BLaER1 treated with 17β-estradiol and CSF1 and Interleukin-3, amounts not matched to agents 10 nM and 100 nM (cell line): Measurements from ENCODE around the gene BRCA2.

ENCODE experiments used
- H3K27ac ChIP-seq, 11 experiments: shearing (Covaris generic); formaldehyde crosslinking; 2 replicates each; pipeline ENCODE4 v1.8.1; 2022
- H3K27me3 ChIP-seq, 11 experiments: shearing (Covaris generic); formaldehyde crosslinking; 2 replicates each; pipeline ENCODE4 v1.8.1; 2022
- H3K36me3 ChIP-seq, 11 experiments: shearing (Covaris generic); formaldehyde crosslinking; 2 replicates each; pipeline ENCODE4 v1.8.1; 2022
- H3K4me1 ChIP-seq, 10 experiments: shearing (Covaris generic); formaldehyde crosslinking; 2 replicates each; pipeline ENCODE4 v1.8.1; 2022
- H3K4me2 ChIP-seq, 11 experiments: shearing (Covaris generic); formaldehyde crosslinking; 2 replicates each; pipeline ENCODE4 v1.8.1; 2022
- H3K4me3 ChIP-seq, 10 experiments: shearing (Covaris generic); formaldehyde crosslinking; 2 replicates each; pipeline ENCODE4 v1.8.1; 2022
- H3K9ac ChIP-seq, 11 experiments: shearing (Covaris generic); formaldehyde crosslinking; 2 replicates each; pipeline ENCODE4 v1.8.1; 2022
- H3K9me3 ChIP-seq, 11 experiments: shearing (Covaris generic); formaldehyde crosslinking; replicated peaks in 1 of 11; 2 replicates each; pipeline ENCODE4 v1.8.1; 2022
- H4K20me1 ChIP-seq, 11 experiments: shearing (Covaris generic); formaldehyde crosslinking; 2 replicates each; pipeline ENCODE4 v1.8.1; 2022
- Cebpa-rat ChIP-seq, 11 experiments: shearing (Covaris generic); IDR thresholded peaks; 2 replicates each; pipeline ENCODE4 v1.8.1; 2022

Gene BRCA2

DNA sequence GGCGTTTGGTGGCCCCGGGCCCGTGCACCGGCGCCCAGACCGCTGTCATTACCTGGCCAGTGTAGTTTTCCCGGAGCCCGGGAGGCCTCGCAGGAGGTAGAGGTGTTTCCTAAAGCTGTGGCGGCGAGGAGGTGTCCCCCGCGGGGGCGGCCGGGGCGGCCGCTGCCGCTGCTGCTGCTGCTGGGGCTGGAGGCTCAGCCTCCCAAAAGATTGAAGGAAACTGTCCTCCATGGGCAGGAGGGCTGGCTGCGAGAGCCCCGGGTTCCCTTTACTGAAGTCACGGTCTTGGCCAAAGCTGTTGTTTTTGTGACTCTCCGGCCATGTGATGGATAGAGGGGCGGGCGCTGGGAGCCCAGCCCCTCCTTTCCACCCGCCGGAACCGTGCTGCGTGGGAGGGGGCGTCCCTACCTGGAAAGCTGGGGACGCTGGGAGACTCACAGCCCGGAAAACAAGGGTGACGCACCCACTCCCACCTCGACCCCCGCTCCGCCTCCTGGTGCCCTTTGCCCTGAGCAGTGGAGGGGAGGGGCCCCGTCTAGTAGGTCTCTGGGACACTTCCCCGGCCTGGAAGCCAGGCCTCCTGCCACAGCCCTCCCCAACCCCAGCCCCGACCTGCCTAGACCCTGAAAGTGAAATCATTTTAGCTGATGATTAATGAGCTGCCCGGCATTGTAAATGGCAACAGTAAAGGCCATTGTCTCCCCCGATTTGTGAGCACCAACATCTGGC lies 112.7 kb downstream of the BRCA2 start, which contains the start of gene N4BP2L1:
Gene N4BP2L1 (minus strand): TSS at position 279 of the 729 bp plus-strand sequence. CDS start 48 bp downstream, at position 231.
- peaks cover 43 to 55% (median 51%) of the 10 kb centered on the region in 10 experiments for H3K4me1 ChIP-seq
- peak within 1 kb of the TSS; percentile 76 to 97 (median 93) for H3K4me2 ChIP-seq
- peak within 1 kb of the TSS; percentile 75 to 94 (median 86) for H3K4me3 ChIP-seq
- peaks cover 0 to 14% (median 10%) of the 10 kb centered on the region in 11 experiments; a peak in 11 of 22 replicates for H3K36me3 ChIP-seq
- peak within 1 kb of the TSS; percentile 89 to 95 (median 92) for H3K9ac ChIP-seq
- no peaks in the 10 kb centered on the region for H3K27me3 ChIP-seq
- TF ChIP-seq Cebpa-rat (IDR thresholded peaks at IDR 0.05), result no peak
- H4K20me1 ChIP-seq, result peaks cover 0 to 29% (median 0%) of the 10 kb centered on the region in 11 experiments; a peak in 2 of 22 replicates
- H3K27ac ChIP-seq, result peak within 1 kb of the TSS; percentile 77 to 94 (median 90)
- H3K9me3 ChIP-seq, result no peaks in the 10 kb centered on the region

DNA sequence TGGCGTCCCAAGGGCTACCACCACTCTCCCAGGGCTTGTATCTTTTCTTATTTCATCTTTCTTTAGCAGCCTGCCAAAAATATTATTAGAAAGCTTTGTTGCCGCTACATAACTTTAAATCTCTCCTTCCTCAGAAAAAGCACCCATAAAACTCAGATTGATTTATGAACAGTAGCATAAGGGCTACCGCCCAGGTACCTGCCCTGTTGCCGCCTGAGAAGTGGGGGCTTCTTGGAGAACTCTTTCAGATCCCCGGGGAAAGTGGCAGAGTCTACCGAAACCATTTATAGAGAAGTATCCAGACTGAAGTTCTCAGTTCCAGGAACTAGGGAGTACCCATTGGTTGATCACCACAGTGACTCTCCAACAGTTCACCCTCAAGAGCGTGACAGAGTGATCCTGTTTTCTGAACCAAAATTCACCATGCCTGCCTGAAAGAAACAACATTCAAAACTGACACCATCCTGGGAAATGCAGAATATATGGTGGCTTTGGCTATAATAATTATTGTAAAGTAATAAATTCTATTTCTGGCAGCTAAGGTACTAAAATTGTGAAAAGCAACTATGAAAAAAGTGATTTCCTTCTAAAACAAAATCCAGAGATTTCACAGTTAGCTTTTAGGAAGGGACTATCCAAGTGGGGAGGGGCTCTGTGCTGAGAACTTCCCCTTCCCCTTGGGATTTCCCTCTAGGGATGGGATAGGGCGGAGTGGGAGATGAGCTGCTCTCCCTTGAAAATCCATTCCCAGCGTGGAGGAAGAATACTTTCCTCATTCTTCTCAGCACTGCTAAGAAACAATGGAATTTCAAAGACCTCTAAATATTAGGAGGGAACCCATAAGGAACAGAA lies 113.5 kb downstream of the BRCA2 start:
- peaks cover 0 to 21% (median 0%) of the 10 kb centered on the region in 11 experiments; a peak in 2 of 22 replicates for H4K20me1 ChIP-seq
- H3K4me3 ChIP-seq, result peak overlapping the region; percentile 75 to 94 (median 86)
- H3K9ac ChIP-seq, result peak overlapping the region; percentile 89 to 95 (median 92)
- TF ChIP-seq Cebpa-rat (IDR thresholded peaks at IDR 0.05), result no peak
- no peaks in the 10 kb centered on the region for H3K27me3 ChIP-seq
- peaks cover 0 to 7% (median 7%) of the 10 kb centered on the region in 11 experiments; a peak in 7 of 22 replicates for H3K36me3 ChIP-seq
- H3K4me1 ChIP-seq, result peaks cover 43 to 51% (median 49%) of the 10 kb centered on the region in 10 experiments
- peak overlapping the region; percentile 77 to 94 (median 90) for H3K27ac ChIP-seq
- peak overlapping the region; percentile 76 to 97 (median 93) for H3K4me2 ChIP-seq
- H3K9me3 ChIP-seq, result no peaks in the 10 kb centered on the region

DNA sequence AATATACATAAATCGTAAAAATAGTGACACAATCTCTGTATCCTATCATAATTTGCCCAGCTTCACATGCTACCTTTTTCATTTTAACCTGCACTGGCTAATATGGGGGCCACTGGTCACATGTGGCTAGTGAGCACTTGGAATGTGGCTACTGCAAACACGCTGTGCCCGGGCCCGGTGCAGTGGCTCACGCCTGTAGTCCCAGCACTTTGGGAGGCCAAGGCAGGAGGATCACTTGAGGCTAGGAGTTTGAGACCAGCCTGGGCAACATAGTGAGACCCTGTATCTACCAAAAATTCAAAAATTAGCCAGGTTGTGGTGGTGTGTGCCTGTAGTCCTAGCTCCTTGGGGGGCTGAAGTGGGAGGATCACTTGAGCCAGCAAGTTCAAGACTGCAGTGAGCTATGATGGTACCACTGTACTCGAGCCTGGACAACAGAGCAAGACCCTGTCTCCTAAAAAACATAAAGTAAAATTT lies 114.2 kb downstream of the BRCA2 start:
- no peak for TF ChIP-seq Cebpa-rat (IDR thresholded peaks at IDR 0.05)
- Histone ChIP-seq H3K36me3 (peaks cover 0 to 7% (median 0%) of the 10 kb centered on the region in 11 experiments; a peak in 5 of 22 replicates), H4K20me1 (peaks cover 0 to 15% (median 0%) of the 10 kb centered on the region in 11 experiments; a peak in 2 of 22 replicates), H3K27ac (peak overlapping the region in 10 of 11 experiments; percentile 81 to 94 (median 90); a peak in 18 of 22 replicates), H3K9me3 (no peaks in the 10 kb centered on the region), H3K9ac (peak overlapping the region in 7 of 11 experiments; percentile 14 to 95 (median 93); a peak in 6 of 22 replicates), H3K4me2 (peak overlapping the region; percentile 76 to 97 (median 93)), H3K4me3 (no peak overlapping the region), H3K4me1 (peaks cover 38 to 48% (median 45%) of the 10 kb centered on the region in 10 experiments), H3K27me3 (no peaks in the 10 kb centered on the region)

DNA sequence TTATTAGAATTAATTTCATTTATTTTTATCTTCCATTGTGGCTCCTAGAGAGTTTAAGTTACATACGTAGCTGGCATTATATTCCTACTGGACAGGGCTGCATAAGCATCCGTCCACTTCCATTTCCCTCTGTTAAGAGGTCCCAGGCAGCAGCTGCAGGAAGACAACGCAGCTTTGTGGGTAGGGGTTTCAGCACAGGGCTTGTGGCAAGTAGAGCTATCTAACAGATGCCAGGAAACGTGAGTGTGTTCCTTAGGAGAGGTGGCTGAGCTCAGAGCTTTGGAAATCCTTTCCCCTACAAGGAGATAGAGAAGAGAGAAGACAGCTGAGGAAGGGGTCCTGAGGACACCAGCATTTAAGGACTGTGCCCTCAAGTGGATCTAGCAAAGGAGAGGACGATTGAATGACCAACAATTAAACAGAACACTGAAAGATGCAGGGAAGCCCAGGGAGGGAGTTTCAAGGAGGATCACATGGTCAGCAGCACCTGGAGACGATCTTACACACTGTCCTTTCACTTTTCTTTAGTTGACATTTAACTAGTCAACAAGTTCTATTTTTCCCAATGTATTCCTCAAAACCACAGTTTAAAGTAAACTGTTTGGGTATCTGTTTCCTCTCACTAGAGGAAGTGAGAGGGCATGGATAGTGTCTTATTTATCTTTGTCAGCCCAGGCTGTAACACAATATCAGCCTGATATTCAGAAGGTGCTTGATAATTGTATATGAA lies 114.9 kb downstream of the BRCA2 start:
- Histone ChIP-seq H3K4me1 (peaks cover 34 to 47% (median 43%) of the 10 kb centered on the region in 10 experiments), H3K36me3 (peaks cover 0 to 11% (median 0%) of the 10 kb centered on the region in 11 experiments; a peak in 3 of 22 replicates), H4K20me1 (peaks cover 0 to 7% (median 0%) of the 10 kb centered on the region in 11 experiments; a peak in 2 of 22 replicates), H3K9me3 (no peaks in the 10 kb centered on the region), H3K27me3 (no peaks in the 10 kb centered on the region), H3K9ac (peak overlapping the region in 7 of 11 experiments; percentile 6 to 60 (median 38); a peak in 10 of 22 replicates), H3K27ac (peak overlapping the region in 8 of 11 experiments; percentile 13 to 93 (median 48); a peak in 13 of 22 replicates), H3K4me3 (no peak overlapping the region), H3K4me2 (peak overlapping the region; percentile 53 to 97 (median 90))
- no peak for TF ChIP-seq Cebpa-rat (IDR thresholded peaks at IDR 0.05)

DNA sequence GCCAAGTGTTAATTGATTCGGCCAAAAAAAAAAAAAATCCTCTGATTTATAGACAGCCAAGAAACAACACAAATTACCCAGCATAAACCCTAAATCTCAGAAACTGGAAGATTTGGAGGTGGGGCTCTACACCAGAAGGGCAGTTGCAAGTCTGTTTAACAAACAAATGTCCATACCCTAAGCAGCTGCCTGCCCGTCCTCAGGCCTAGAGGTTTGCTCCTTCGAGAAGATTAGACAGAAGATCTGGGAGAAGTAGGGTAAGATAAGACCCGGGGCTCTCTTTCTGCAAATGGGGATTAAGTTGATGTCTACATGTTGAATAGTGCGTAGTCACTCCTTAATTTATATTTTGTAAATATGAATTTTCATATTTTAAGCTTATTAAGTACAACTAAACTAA lies 116.1 kb downstream of the BRCA2 start:
- no peaks in the 10 kb centered on the region; a peak in 1 of 22 replicates for H4K20me1 ChIP-seq
- H3K4me1 ChIP-seq, result peaks cover 25 to 35% (median 32%) of the 10 kb centered on the region in 10 experiments
- no peak overlapping the region for H3K4me2 ChIP-seq
- no peaks in the 10 kb centered on the region for H3K27me3 ChIP-seq
- H3K36me3 ChIP-seq, result peaks cover 0 to 14% (median 0%) of the 10 kb centered on the region in 11 experiments; a peak in 3 of 22 replicates
- H3K4me3 ChIP-seq, result no peak overlapping the region
- no peak for TF ChIP-seq Cebpa-rat (IDR thresholded peaks at IDR 0.05)
- no peak overlapping the region for H3K27ac ChIP-seq
- no peak overlapping the region for H3K9ac ChIP-seq
- H3K9me3 ChIP-seq, result no peaks in the 10 kb centered on the region

DNA sequence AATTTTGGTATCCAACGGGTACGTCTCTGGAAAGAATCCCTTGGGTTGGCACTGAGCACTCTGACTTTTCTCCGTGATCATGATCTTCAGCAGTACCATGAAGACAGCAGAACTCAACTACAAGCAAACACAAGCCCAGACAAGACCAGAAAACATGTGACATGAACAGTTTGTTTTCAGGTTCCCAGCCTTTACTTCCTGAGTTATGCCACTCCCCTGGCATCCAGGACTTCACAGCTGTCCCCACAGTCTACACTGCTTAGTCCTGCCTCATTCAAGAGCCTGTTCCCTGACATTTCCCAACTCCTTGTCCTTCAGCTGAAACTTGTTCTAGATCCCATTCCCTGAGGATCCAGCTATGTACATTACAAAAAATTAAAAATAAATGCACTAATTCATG lies 117.5 kb downstream of the BRCA2 start:
- Histone ChIP-seq H3K27ac (no peak overlapping the region; a peak in 1 of 22 replicates), H3K9me3 (no peaks in the 10 kb centered on the region), H3K27me3 (no peaks in the 10 kb centered on the region), H3K4me2 (0 out of 22 replicates have a peak overlapping the region, but pooled peaks of 1 of the 11 experiments have one; percentile 7), H4K20me1 (no peaks in the 10 kb centered on the region), H3K4me3 (no peak overlapping the region), H3K4me1 (peaks cover 22 to 28% (median 26%) of the 10 kb centered on the region in 10 experiments), H3K36me3 (peaks cover 0 to 24% (median 0%) of the 10 kb centered on the region in 11 experiments; a peak in 3 of 22 replicates), H3K9ac (no peak overlapping the region)
- TF ChIP-seq Cebpa-rat (IDR thresholded peaks at IDR 0.05), result no peak

DNA sequence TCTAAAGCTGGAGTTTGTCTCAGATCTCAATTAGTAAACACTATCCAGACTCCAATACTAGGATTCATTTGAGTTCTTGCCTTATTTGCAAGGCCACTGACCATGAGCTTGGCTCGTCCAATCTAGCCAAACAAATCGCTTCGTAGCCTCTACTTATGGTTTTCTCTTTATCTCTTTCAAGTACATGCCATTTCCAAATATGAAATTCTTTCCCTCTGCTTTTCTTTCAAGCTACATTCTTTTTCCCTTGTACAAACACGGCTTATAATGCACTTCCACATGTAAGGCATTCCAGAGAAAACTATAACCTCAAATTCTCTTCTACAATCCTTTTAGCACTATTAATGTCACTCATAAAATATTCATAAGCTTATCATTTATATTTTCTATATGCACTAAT lies 123.6 kb downstream of the BRCA2 start:
- Histone ChIP-seq H3K27me3 (no peaks in the 10 kb centered on the region), H3K9me3 (no peaks in the 10 kb centered on the region), H3K36me3 (peaks cover 0 to 24% (median 0%) of the 10 kb centered on the region in 11 experiments; a peak in 4 of 22 replicates), H3K27ac (no peak overlapping the region), H4K20me1 (no peaks in the 10 kb centered on the region), H3K4me2 (no peak overlapping the region), H3K4me3 (no peak overlapping the region), H3K4me1 (peaks cover 0 to 11% (median 2%) of the 10 kb centered on the region in 10 experiments; a peak in 9 of 20 replicates), H3K9ac (no peak overlapping the region)
- TF ChIP-seq Cebpa-rat (IDR thresholded peaks at IDR 0.05), result no peak

DNA sequence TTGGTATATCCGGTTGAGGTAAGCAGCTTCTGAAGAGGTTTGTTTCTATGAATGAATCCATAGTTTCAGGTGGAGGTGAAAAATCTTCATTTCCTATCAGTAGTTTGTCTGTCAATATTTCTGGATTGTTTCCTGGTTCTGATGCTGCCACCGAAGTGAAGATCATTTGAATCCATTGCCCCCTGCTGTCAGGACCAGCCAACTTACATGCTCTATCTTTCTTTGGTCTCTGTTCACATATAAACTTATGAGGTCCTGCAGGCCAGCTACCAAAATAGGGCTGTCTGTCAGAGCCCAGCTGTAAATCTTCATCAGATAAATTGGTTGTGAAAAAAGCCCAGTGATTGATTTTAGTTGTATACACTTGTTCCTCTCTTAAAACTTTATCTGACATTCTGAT lies 127.8 kb downstream of the BRCA2 start:
- Histone ChIP-seq H3K36me3 (peaks cover 0 to 6% (median 0%) of the 10 kb centered on the region in 11 experiments; a peak in 3 of 22 replicates), H3K27ac (peak overlapping the region in 1 of 11 experiments; percentile 13; a peak in 1 of 22 replicates), H3K9me3 (no peaks in the 10 kb centered on the region), H4K20me1 (no peaks in the 10 kb centered on the region), H3K27me3 (no peaks in the 10 kb centered on the region), H3K4me2 (peak overlapping the region in 3 of 11 experiments; percentile 28 to 63 (median 35); a peak in 3 of 22 replicates), H3K4me1 (peaks cover 0 to 44% (median 7%) of the 10 kb centered on the region in 10 experiments; a peak in 10 of 20 replicates), H3K9ac (no peak overlapping the region), H3K4me3 (no peak overlapping the region)
- no peak for TF ChIP-seq Cebpa-rat (IDR thresholded peaks at IDR 0.05)
